ENCODE measurements around the gene CALCOCO1. TPM values are rescaled to one million over a fixed set of nuclear protein-coding genes. Genes with fewer than 3 reads are reported as not detected.
"Not testable (repeated sequence)": the region's sequence is repeated elsewhere in the genome, so short reads cannot be mapped to it uniquely, and the experiment has no call there.

CALCOCO1 gene
- total RNA-seq, 1 experiment from 2014 or later: 27.4 TPM

DNA sequence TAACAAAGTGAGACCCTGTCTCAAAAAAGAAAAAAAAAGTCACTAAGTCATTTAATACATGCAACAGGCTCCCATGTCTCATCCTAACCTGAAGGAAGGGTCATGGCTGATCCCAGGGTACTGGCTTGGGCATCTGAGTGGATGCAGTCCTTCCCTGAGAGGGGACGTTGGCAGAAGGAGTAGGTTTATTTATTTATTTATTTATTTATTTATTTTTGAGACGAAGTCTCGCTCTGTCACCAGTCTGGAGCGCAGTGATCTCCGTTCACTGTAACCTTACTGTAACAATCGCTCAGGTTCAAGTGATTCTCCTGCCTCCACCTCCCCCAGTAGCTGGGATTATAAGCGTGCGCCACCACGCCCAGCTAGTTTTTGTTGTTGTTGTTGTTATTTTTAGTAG lies 7.2 kb upstream of the CALCOCO1 start:
- DNase-seq (ENCODE audit: low read depth): no peak

GRCh38 chr12:53733807-53734200 lies 6.6 kb upstream of the CALCOCO1 start:
- DNase-seq (ENCODE audit: low read depth): no peak

- peak; percentile 11 for DNase-seq (ENCODE audit: low read depth)
These were observed 6.0 kb upstream of the CALCOCO1 start for GRCh38 chr12:53733051-53733806.

DNA sequence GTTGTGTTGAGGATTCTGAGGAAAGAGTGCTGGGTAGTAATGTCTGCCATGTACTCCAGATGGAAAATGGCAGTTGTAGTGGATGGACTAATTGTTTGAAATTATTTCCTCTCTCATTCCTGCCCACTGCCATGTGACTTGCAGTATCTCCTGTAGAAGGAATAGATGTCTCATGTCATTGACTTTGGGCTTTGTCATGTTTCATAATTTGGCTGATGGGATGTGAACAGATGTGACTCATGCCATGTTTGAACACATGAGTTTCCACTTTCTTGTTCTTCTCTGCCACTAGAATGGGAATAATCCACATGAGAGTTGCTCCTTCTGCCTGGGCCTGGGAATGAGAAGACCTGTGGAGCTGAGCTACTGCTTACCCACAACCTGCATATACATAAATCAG lies 2.4 kb upstream of the CALCOCO1 start:
- no peak for DNase-seq (ENCODE audit: low read depth)

DNA sequence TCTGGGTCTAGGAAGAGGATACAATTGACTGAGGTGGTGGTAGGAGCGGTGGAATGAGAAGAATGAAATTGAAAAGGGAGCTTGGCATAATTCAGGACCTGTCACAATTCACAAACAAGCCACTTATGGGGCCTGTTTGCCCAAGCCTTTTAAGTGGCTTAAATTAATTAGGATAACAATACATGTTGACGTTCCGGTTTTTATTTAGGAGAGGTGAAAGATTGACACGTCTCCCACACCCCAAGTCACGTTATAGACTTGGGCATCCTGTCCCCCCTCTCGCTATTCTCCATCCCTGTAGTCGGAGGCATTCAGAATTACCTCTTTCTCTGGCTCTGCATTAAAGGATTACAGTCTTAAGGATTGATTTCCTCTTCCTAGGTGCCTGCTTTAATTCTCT lies 954 bp upstream of the CALCOCO1 start:
- DNase-seq (ENCODE audit: low read depth): no peak

GRCh38 chr12:53726946-53727309 lies 324 bp downstream of the CALCOCO1 start:
- no peak for DNase-seq (ENCODE audit: low read depth)

DNA sequence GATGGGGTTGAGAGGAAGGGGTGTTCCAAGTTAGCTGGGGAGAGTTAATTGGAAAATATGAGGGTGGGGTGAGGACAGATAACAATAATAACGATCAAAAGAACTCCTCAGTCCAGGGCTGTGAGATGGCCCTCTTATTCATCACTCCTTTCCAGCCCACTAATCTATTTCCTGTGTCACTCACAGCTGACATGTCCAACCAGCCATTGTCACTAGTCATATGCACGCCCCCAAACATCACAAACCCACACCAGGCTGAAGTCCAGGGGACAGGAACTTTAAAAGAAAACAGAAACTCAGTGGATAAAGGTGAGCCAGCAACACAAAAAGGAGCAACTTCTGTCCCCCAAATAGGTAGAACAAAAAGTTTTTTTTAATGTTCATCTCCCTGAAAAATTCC lies 911 bp downstream of the CALCOCO1 start:
- no peak for DNase-seq (ENCODE audit: low read depth)

DNA sequence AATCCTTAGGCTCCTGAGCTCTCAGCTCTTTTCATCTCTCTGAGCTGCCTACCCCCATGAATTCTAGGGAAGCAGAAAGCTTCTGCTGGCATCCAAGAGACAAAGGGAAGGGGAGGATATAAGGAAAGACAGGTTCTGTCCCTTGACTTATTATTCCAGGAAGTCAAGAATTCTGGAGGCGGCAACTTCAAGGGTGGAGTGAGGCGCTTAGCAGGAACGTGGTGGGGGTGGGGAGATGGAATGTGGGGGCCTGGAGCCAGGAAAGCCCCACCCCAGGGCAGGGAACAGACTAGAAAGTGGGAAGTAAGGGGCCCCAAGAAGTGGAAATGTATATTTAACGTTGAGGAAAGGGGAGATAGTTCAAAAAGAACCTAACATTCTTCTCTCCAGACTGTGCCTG lies 1.4 kb downstream of the CALCOCO1 start:
- no peak for DNase-seq (ENCODE audit: low read depth)

DNA sequence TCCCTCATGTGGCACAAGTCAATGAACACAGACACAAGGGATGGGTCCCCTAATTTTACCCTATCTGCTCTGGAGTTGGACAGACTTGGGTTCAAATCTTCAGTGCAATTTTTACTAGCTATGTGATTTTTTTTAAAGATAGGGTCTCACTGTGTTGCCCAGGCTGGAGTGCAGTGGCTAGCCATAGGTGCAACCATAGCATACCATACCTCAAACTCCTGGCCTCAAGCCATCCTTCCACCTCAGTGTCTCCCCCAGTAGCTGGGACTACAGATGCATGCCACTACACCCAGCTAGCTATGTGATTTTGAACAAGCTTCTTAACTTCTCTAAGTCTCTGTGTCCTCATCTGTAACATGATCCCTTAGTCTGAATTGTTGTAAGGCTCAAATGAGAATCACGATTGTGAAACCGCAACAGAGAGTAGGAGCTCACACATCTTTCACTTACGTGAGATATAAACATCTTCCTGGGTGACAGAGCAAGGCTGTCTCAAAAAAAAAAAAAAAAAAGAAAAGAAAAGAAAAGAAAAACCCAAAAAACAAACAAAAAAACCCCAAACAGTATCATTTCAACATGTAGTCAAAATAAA lies 4.7 kb downstream of the CALCOCO1 start:
- DNase-seq (ENCODE audit: low read depth): no peak

DNA sequence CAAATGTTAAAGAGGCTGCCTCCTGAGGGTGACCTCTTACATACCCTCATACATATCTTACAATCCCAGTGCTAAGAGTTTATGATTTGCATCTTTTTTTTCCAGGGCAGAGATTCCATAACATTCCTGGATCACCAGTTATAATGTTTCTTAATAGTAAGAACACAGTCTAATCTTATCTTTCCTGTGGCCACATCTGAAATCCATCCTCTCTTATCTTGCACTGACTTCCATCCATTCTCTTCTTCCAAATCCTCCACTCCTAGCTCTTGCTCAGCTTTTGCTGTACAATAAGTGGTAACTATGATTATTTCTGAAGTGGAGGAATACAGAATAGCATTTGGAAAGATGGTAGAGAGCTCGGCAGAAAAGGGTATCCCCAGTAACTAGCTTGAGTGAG lies 6.3 kb downstream of the CALCOCO1 start:
- DNase-seq (ENCODE audit: low read depth): no peak

DNA sequence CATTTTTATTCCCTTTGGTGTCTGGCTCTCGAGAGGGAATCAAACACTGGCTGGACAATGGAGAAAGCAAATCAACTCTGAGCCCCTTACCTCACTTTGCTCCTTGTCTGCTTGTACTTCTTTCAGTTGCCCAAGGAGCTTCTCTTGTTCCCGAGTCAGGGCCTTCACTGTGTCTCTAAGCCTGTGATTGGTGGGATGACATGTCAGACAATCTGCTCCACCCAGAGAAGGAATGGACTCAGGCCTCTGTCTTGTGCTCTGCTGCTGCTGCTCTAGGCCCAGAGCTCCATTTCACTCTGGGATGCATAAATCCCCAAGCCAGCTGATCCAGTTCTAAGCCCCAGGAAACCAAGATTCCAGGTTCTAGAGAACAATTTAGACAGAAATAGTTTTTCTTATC lies 7.6 kb downstream of the CALCOCO1 start:
- DNase-seq (ENCODE audit: low read depth): no peak

DNA sequence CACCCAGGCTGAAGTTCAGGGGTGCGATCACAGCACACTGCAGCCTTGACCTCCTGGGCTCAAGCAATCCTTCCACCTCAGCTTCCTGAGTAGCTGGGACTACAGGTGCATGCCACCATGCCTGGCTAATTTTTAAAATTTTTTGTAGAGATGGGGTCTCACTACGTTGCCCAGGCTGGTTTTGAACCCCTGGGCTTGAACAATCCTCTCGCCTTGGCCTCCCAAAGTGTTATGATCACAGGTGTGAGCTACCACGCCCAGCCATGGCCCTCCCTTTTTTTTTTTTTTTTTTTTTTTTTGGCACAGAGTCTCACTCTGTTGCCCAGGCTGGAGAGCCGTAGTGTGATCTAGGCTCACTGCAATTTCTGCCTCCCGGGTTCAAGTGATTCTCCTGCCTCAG lies 8.7 kb downstream of the CALCOCO1 start:
- not testable (repeated sequence) for DNase-seq (ENCODE audit: low read depth)

GRCh38 chr12:53717319-53717718 lies 9.9 kb downstream of the CALCOCO1 start:
- no peak for DNase-seq (ENCODE audit: low read depth)

GRCh38 chr12:53714004-53714403 lies 13.2 kb downstream of the CALCOCO1 start:
- no peak for DNase-seq (ENCODE audit: low read depth)

- DNase-seq (ENCODE audit: low read depth): no peak
These were observed 13.7 kb downstream of the CALCOCO1 start for GRCh38 chr12:53713516-53713915.

DNA sequence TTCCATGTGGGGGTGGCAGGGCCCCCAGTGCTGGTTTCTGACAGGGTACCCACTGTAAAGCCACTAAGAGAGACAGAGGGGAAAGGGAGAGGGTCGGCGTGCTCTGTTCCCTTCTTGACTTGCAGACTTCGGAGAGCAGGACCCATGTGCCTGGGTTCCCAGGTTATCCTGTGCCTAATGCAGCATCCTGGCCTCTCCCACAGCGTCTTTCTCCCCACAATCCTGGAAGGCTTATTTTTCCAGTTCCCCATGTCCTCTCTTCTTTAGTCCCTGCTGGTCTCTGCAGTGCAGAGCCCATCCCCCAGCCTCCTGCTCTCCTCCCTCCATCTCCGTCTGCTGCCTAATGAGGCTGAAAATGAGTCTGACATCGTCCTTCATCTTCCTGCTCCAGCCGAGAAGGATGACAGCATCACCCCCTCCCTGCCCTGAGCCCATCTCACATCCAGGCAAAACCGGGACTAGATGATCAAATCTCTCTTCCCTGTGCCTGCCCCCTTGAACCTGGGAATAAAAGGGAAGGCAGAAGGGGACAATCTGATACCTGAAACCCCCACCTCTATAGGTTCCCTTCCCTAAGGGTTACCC lies 15.1 kb downstream of the CALCOCO1 start:
- DNase-seq (ENCODE audit: low read depth): no peak

DNA sequence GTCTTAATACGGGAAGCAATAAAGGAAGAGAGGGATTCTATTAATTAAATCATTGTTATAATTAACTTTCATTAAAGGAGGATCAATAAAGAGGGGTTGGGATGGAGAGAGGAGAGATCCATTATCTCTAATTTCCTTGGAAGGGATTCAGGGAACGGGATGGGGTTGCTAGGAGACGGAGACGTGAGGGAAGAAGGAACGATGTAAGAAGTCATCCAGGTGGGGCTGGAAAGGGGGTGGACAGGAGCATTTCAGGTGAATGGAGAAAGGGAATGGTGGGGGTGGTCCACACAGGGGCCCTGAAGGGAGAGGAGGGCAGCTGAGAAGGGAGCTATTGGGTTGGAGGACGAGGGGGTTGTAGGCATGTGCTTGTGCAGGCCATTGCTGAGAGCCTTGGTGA lies 17.2 kb downstream of the CALCOCO1 start:
- no peak for DNase-seq (ENCODE audit: low read depth)

- no peak for DNase-seq (ENCODE audit: low read depth)
These were observed 17.6 kb downstream of the CALCOCO1 start for GRCh38 chr12:53709671-53710070.

- no peak for DNase-seq (ENCODE audit: low read depth)
These were observed 21.2 kb downstream of the CALCOCO1 start for GRCh38 chr12:53706080-53706479.

- no peak for DNase-seq (ENCODE audit: low read depth)
These were observed 23.5 kb downstream of the CALCOCO1 start for GRCh38 chr12:53703756-53704155.

GRCh38 chr12:53701518-53702264 lies 25.6 kb downstream of the CALCOCO1 start:
- DNase-seq (ENCODE audit: low read depth): peak; percentile 53

GRCh38 chr12:53700567-53700966 lies 26.7 kb downstream of the CALCOCO1 start:
- no peak for DNase-seq (ENCODE audit: low read depth)

GRCh38 chr12:53699678-53700025 lies 27.6 kb downstream of the CALCOCO1 start:
- DNase-seq (ENCODE audit: low read depth): no peak

All from RPMI7951 (cell line).